ENCODE results near the gene NFKBIZ.
"Not testable (repeated sequence)": the region's sequence is repeated elsewhere in the genome, so short reads cannot be mapped to it uniquely, and the experiment has no call there.

Gene NFKBIZ

DNA sequence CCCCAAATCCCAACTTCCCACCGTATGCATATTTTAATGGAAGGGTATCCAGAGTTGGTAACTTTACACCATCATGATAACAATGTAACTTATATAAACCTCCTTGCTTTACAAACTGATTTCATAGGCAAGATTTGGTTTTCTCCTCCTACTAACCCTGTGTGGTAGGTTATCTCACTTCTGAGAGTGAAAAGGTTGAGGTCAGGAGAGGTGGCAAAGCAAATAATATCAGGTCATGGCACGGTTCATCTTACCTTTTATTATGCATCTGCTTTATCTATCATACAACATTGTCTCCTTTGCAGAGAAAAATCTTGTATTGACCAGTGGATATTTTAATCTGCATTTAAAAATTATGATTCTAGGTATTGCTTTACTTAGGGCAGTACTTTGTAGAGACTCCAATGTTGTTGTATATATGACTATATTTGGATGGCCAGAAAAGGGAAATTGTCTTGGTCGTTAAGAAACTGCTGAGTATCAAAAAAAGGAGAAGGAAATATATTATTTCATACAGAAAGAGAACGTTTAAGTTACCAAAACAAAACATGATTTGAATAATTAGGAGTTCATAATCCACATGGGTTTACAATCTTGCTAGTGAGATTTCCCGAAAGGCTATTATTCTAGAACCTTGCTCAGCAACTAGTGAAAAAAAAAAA is 30.4 kb downstream of the NFKBIZ start:
- no peak overlapping the region for H3K9ac ChIP-seq (ENCODE audit: insufficient read length, low read depth)
- no peak for DNase-seq (ENCODE audit: low read depth, low spot score)
- H3K36me3 ChIP-seq (ENCODE audit: insufficient read depth, insufficient read length, low read length): no peaks in the 10 kb centered on the region
- H3K4me3 ChIP-seq (ENCODE audit: insufficient read length, low read depth): no peak overlapping the region
- no peaks in the 10 kb centered on the region for H3K9me3 ChIP-seq (ENCODE audit: insufficient read depth, low read length)
- no peaks in the 10 kb centered on the region for H3K4me1 ChIP-seq (ENCODE audit: insufficient read depth, insufficient read length)
- no peaks in the 10 kb centered on the region for H3K27me3 ChIP-seq (ENCODE audit: insufficient read depth, insufficient read length)
- no peak for TF ChIP-seq YY1 (IDR thresholded peaks at IDR 0.05; ENCODE audit: insufficient read depth, insufficient read length)
- no peak for TF ChIP-seq ZNF274 (IDR thresholded peaks at IDR 0.05; ENCODE audit: low read depth, low read length)
- no peak for TF ChIP-seq SUZ12 (IDR thresholded peaks at IDR 0.05; ENCODE audit: extremely low read depth, insufficient read depth, insufficient read length)

DNA sequence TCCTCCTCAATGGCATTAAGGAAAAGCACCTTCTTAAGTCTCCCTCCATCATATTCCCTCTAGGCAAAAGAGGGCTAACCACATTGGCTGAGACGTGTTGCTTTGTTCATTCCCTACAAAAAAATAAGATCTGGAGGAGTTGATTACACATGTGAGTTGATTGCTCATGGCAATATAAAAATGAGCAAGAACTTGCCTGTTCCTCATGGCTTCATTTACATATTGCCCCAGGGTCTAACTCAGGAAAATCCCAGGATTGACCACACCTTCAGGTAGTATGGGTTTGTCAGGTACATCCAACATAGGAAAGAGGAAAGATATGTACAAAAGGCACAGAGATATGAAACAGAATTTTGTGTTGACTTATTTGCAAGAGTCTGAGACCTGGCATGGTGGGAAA is 35.5 kb downstream of the NFKBIZ start:
- Histone ChIP-seq H3K9me3 (ENCODE audit: insufficient read depth, low read length) (no peaks in the 10 kb centered on the region), H3K4me1 (ENCODE audit: insufficient read depth, insufficient read length) (no peaks in the 10 kb centered on the region), H3K27me3 (ENCODE audit: insufficient read depth, insufficient read length) (no peaks in the 10 kb centered on the region), H3K9ac (ENCODE audit: insufficient read length, low read depth) (no peak overlapping the region), H3K36me3 (ENCODE audit: insufficient read depth, insufficient read length, low read length) (no peaks in the 10 kb centered on the region), H3K4me3 (ENCODE audit: insufficient read length, low read depth) (no peak overlapping the region)
- DNase-seq (ENCODE audit: low read depth, low spot score): no peak
- TF ChIP-seq SUZ12 (IDR thresholded peaks at IDR 0.05; ENCODE audit: extremely low read depth, insufficient read depth, insufficient read length) (no peak), YY1 (IDR thresholded peaks at IDR 0.05; ENCODE audit: insufficient read depth, insufficient read length) (no peak), ZNF274 (IDR thresholded peaks at IDR 0.05; ENCODE audit: low read depth, low read length) (no peak)

DNA sequence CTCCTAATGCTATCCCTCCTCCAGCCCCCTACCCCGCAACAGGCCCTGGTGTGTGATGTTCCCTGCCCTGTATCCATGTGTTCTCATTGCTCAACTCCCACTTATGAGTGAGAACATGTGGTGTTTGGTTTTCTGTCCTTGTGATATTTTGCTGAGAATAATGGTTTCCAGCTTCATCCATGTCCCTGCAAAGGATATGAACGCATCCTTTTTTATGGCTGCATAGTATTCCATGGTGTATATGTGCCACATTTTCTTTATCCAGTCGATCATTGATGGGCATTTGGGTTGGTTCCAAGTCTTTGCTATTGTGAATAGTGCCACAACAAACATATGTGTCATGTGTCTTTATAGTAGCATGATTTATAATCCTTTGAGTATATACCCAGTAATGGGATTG is 36.3 kb downstream of the NFKBIZ start:
- not testable (repeated sequence) for DNase-seq (ENCODE audit: low read depth, low spot score); H3K9me3 ChIP-seq (ENCODE audit: insufficient read depth, low read length); H3K4me3 ChIP-seq (ENCODE audit: insufficient read length, low read depth); H3K4me1 ChIP-seq (ENCODE audit: insufficient read depth, insufficient read length); H3K27me3 ChIP-seq (ENCODE audit: insufficient read depth, insufficient read length); H3K36me3 ChIP-seq (ENCODE audit: insufficient read depth, insufficient read length, low read length); H3K9ac ChIP-seq (ENCODE audit: insufficient read length, low read depth)

DNA sequence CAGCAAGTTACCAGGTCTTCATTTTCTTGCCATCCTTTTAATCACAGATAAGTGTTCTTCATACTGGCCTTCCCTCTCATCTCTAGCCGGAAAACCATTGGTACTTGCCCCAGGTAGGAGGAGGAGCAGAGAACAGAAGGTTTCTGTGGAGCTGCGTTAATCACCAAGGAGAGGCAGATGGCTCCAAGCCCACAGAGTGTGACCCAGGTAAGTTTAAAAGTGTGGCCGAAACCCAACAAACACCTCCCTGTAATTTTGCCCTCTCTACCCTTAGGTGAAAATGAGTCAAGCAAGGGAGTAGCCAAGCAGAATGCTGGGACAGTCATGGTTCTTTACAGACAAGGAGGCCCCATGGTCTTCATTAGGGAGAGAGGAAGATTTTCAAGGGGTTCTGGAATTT is 37.3 kb downstream of the NFKBIZ start:
- Histone ChIP-seq H3K27me3 (ENCODE audit: insufficient read depth, insufficient read length) (no peaks in the 10 kb centered on the region), H3K9me3 (ENCODE audit: insufficient read depth, low read length) (peaks cover 5% of the 10 kb centered on the region; the same call in 1 of the 2 replicates), H3K9ac (ENCODE audit: insufficient read length, low read depth) (no peak overlapping the region), H3K4me3 (ENCODE audit: insufficient read length, low read depth) (no peak overlapping the region), H3K4me1 (ENCODE audit: insufficient read depth, insufficient read length) (no peaks in the 10 kb centered on the region), H3K36me3 (ENCODE audit: insufficient read depth, insufficient read length, low read length) (no peaks in the 10 kb centered on the region)
- TF ChIP-seq SUZ12 (IDR thresholded peaks at IDR 0.05; ENCODE audit: extremely low read depth, insufficient read depth, insufficient read length) (no peak), YY1 (IDR thresholded peaks at IDR 0.05; ENCODE audit: insufficient read depth, insufficient read length) (no peak), ZNF274 (IDR thresholded peaks at IDR 0.05; ENCODE audit: low read depth, low read length) (no peak)
- DNase-seq (ENCODE audit: low read depth, low spot score): no peak

DNA sequence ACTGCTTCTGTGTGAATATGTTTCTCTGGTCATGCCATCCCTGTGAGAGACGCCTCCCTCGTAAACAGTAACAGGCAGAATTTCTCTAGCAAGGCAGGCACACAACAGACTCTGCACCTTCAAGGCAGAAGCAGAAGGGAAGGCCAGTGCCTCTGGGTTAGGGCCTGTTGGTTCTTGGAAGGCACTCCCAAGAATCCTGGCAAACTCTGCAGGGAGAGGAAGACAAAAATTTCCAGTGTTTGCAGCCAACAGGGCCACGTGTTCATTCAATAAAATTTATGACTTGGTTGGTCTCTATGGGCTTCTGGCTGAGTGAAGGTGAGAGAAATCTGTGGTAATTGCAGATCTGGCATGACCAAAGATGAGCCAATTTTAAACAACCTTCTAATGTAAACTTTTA is 39.3 kb downstream of the NFKBIZ start:
- no peak for DNase-seq (ENCODE audit: low read depth, low spot score)
- H3K9ac ChIP-seq (ENCODE audit: insufficient read length, low read depth): no peak overlapping the region
- peaks cover 5% of the 10 kb centered on the region; the same call in 1 of the 2 replicates for H3K9me3 ChIP-seq (ENCODE audit: insufficient read depth, low read length)
- H3K27me3 ChIP-seq (ENCODE audit: insufficient read depth, insufficient read length): no peaks in the 10 kb centered on the region
- no peak overlapping the region for H3K4me3 ChIP-seq (ENCODE audit: insufficient read length, low read depth)
- TF ChIP-seq ZNF274 (IDR thresholded peaks at IDR 0.05; ENCODE audit: low read depth, low read length) (no peak), SUZ12 (IDR thresholded peaks at IDR 0.05; ENCODE audit: extremely low read depth, insufficient read depth, insufficient read length) (no peak), YY1 (IDR thresholded peaks at IDR 0.05; ENCODE audit: insufficient read depth, insufficient read length) (no peak)
- H3K4me1 ChIP-seq (ENCODE audit: insufficient read depth, insufficient read length): no peaks in the 10 kb centered on the region
- no peaks in the 10 kb centered on the region for H3K36me3 ChIP-seq (ENCODE audit: insufficient read depth, insufficient read length, low read length)

DNA sequence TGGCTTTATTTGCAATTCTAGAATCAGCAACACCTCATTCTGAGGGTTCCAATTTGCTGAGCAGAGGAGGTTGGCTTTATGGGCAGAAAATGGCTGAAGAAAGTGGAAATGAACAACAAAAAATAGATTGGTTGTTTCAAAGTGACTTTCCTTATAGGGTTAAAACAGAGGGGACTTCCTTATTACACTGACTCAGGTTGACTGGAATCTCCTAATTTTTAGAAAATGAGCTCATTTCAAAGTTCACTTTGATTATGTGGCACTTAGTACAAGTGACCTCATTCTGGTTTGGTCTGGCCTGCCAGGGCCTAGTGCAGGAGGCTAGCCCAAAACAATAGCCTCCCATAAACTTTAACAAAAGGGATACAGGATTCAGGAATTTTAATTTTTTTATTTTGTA is 41.4 kb downstream of the NFKBIZ start:
- DNase-seq (ENCODE audit: low read depth, low spot score): no peak
- Histone ChIP-seq H3K4me3 (ENCODE audit: insufficient read length, low read depth) (no peak overlapping the region), H3K4me1 (ENCODE audit: insufficient read depth, insufficient read length) (no peaks in the 10 kb centered on the region), H3K9me3 (ENCODE audit: insufficient read depth, low read length) (peaks cover 5% of the 10 kb centered on the region; the same call in 1 of the 2 replicates), H3K36me3 (ENCODE audit: insufficient read depth, insufficient read length, low read length) (no peaks in the 10 kb centered on the region), H3K27me3 (ENCODE audit: insufficient read depth, insufficient read length) (no peaks in the 10 kb centered on the region), H3K9ac (ENCODE audit: insufficient read length, low read depth) (no peak overlapping the region)
- TF ChIP-seq ZNF274 (IDR thresholded peaks at IDR 0.05; ENCODE audit: low read depth, low read length): no peak
- TF ChIP-seq SUZ12 (IDR thresholded peaks at IDR 0.05; ENCODE audit: extremely low read depth, insufficient read depth, insufficient read length): no peak
- TF ChIP-seq YY1 (IDR thresholded peaks at IDR 0.05; ENCODE audit: insufficient read depth, insufficient read length): no peak

DNA sequence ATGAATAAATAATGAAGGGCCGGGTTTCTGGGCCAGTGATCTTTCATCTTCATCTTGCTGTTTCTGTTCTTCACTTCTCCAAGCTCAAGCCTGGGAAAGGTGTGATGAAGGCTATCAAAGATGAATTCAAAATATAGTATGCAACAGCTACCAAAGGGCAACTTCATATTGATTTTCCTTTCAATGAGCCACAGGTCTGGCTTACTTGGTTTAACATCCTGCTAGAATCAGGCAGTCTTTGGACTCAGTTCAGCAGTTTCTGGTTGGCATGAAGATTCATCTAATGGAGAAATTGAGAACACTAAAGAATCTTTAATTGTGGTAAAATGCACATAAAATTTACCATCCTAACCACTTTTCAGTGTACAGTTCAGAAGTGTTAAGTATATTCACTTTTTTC is 43.3 kb downstream of the NFKBIZ start:
- H3K36me3 ChIP-seq (ENCODE audit: insufficient read depth, insufficient read length, low read length): no peaks in the 10 kb centered on the region
- H3K9me3 ChIP-seq (ENCODE audit: insufficient read depth, low read length): peaks cover 5% of the 10 kb centered on the region; the same call in 1 of the 2 replicates
- TF ChIP-seq SUZ12 (IDR thresholded peaks at IDR 0.05; ENCODE audit: extremely low read depth, insufficient read depth, insufficient read length) (no peak), YY1 (IDR thresholded peaks at IDR 0.05; ENCODE audit: insufficient read depth, insufficient read length) (no peak), ZNF274 (IDR thresholded peaks at IDR 0.05; ENCODE audit: low read depth, low read length) (no peak)
- DNase-seq (ENCODE audit: low read depth, low spot score): no peak
- H3K4me1 ChIP-seq (ENCODE audit: insufficient read depth, insufficient read length): no peaks in the 10 kb centered on the region
- no peak overlapping the region for H3K9ac ChIP-seq (ENCODE audit: insufficient read length, low read depth)
- no peaks in the 10 kb centered on the region for H3K27me3 ChIP-seq (ENCODE audit: insufficient read depth, insufficient read length)
- H3K4me3 ChIP-seq (ENCODE audit: insufficient read length, low read depth): no peak overlapping the region

All from NT2/D1 (cell line).